Neutrophil (primary cell): Measurements from ENCODE around the gene CYP3A5.

Experiments used
- H3K27ac ChIP-seq: fragments of 200-600 bp; sonication (generic); 2 replicates; pipeline ENCODE4 v1.5.1; 2016; ENCODE audit warnings: mild to moderate bottlenecking, moderate library complexity
- H3K27me3 ChIP-seq: fragments of 200-600 bp; sonication (generic); 2 replicates; pipeline ENCODE4 v1.6.0; 2016; ENCODE audit warnings: mild to moderate bottlenecking
- H3K36me3 ChIP-seq: fragments of 200-600 bp; sonication (generic); 2 replicates; pipeline ENCODE4 v1.5.1; 2017
- H3K4me1 ChIP-seq, 2 experiments: fragments of 200-600 bp in 1 of 2; sonication (generic) in 1 of 2; 1 replicate in 1 of 2; 2 replicates in 1 of 2; pipeline versions ENCODE4 v1.5.1 to v1.6.1; 2013 to 2016; ENCODE audit warnings: low read depth in 1 of 2, low read length in 1 of 2, mild to moderate bottlenecking in 1 of 2, moderate library complexity in 1 of 2; ENCODE audit not compliant: control insufficient read depth in 1 of 2, insufficient read depth in 1 of 2
- H3K4me3 ChIP-seq, 2 experiments: fragments of 200-600 bp in 1 of 2; sonication (generic) in 1 of 2; 1 replicate in 1 of 2; 2 replicates in 1 of 2; pipeline ENCODE4 v1.5.1; 2013 to 2016; ENCODE audit warnings: low read depth in 1 of 2, low read length in 1 of 2, mild to moderate bottlenecking in 1 of 2, moderate library complexity in 1 of 2
- H3K9me3 ChIP-seq: fragments of 200-600 bp; sonication (generic); 2 replicates; pipeline ENCODE4 v1.5.1; 2016
- TF ChIP-seq, protein P1 (sequence below): fragments of 200-600 bp; sonication (generic); IDR thresholded peaks from 2 replicates; pipeline ENCODE4 v1.5.1; 2016; ENCODE audit warnings: antibody characterized with exemption

Gene CYP3A5

DNA sequence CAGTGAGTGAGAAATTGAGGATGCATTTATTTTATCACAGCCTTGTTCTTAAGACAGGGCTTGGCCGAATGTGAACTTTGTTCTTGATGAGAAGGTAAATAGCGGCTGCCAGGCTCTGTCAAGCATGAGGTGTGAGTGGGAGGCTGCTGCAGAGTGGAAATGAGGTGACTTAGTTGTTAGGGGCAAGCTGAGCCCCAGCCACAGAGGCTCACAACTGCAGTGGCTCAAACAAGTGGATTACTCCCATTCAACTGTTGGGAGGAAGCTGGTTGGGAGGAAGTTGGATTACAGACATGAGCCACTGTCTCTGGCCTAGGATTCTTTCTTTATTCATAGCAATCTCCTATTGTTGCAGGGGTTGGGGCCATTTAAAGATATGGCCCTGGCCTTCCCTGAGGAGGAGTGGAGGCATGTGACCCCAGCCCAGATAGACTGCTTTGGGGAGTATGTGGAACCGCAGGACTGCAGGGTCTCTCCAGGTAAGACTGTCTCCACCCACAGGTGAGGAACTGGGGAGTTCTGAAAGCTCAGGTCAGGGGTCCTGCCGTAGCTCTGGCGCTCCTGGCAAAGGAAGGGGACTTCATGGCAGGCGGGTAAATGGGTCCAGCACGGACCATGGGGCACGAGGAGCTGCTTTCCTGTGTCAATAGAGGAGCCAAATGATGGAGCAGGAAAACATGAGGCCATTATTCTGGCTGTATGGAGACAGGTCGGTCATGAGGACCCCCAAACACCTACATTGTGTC lies 55.9 kb downstream of the CYP3A5 start:
- no peaks in the 10 kb centered on the region for H3K27me3 ChIP-seq

DNA sequence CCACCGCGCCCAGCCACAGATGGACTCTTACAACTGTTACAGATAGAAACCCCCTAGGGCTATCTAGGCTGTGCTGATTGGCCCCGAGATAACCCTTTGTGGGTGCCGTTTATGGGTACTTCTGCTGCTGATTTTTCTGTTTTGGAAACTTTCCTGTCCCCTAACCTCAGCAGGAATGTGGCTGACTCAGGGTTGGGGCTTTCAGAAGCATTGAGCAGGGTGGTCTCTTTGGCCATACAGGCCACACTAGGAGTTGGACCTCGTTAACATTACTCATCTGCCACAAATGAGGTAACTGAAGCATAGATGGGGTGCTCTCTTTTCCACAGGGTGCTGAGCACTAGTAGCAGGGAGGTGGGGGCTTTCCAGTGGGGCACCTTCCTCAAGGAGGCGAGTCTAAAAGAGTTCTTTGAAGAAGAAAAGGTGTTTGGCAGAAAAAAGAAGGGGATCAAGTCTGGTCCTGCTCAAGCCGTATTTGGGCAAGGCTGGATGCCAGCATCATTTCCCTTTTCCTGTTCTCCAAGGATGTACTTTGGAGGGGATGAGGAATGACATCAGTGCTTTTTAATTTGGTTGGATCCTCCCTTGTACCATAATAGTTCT lies 56.6 kb downstream of the CYP3A5 start:
- Histone ChIP-seq H3K36me3 (peaks cover 96% of the 10 kb centered on the region), H3K4me1 (peaks cover 0 to 9% of the 10 kb centered on the region in 2 experiments), H3K27me3 (no peaks in the 10 kb centered on the region), H3K9me3 (no peaks in the 10 kb centered on the region), H3K27ac (no peak overlapping the region), H3K4me3 (no peak overlapping the region)
- TF ChIP-seq, protein P1, sequence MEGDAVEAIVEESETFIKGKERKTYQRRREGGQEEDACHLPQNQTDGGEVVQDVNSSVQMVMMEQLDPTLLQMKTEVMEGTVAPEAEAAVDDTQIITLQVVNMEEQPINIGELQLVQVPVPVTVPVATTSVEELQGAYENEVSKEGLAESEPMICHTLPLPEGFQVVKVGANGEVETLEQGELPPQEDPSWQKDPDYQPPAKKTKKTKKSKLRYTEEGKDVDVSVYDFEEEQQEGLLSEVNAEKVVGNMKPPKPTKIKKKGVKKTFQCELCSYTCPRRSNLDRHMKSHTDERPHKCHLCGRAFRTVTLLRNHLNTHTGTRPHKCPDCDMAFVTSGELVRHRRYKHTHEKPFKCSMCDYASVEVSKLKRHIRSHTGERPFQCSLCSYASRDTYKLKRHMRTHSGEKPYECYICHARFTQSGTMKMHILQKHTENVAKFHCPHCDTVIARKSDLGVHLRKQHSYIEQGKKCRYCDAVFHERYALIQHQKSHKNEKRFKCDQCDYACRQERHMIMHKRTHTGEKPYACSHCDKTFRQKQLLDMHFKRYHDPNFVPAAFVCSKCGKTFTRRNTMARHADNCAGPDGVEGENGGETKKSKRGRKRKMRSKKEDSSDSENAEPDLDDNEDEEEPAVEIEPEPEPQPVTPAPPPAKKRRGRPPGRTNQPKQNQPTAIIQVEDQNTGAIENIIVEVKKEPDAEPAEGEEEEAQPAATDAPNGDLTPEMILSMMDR = no peak

More for the DNA sequence above, 55.9 kb downstream of the CYP3A5 start:
- Histone ChIP-seq H3K27ac (no peak overlapping the region), H3K4me1 (peaks cover 0 to 9% of the 10 kb centered on the region in 2 experiments), H3K9me3 (no peaks in the 10 kb centered on the region), H3K36me3 (peaks cover 99% of the 10 kb centered on the region), H3K4me3 (no peak overlapping the region)
- TF ChIP-seq, protein P1 = no peak

DNA sequence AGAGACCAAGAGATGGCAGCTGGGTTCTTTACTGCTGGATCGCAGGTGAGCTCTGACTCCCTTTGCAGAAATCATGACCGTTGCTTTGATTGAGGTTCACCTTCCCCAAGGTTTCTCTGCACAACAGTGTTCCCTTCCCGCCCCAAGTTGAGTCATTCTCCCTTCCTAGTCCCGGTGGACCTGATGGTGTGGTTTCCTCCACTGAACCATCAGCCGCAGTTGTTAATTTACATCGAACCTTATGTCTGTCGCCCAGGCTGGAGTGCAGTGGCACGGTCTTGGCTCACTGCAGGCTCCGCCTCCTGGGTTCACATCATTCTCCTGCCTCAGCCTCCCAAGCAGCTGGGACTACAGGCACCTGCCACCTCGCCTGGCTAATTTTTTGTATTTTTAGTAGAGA lies 57.2 kb downstream of the CYP3A5 start:
- H3K36me3 ChIP-seq = peaks cover 92% of the 10 kb centered on the region
- no peaks in the 10 kb centered on the region for H3K27me3 ChIP-seq
- H3K4me3 ChIP-seq = no peak overlapping the region
- H3K4me1 ChIP-seq = peaks cover 4 to 11% of the 10 kb centered on the region in 2 experiments
- H3K27ac ChIP-seq = no peak overlapping the region
- TF ChIP-seq, protein P1 = no peak
- no peaks in the 10 kb centered on the region for H3K9me3 ChIP-seq

DNA sequence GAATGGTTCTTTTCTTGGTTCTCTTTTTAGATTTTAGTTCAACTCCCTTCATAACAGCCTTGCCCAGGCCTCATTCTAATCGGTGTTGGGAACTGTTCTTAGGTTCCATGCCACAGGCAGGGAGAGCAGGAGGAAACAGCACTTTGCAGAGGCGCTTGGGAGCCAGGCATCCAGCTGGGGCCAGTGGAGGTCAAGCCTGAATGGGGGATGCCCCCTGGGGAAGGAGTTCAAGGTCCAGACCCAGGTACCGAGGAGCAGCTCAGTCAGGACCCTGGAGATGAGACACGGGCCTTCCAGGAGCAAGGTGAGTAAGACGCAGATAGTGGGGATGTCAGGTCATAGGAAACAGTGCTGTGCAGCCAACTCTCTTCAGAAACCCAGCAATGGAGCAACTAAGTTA lies 58.5 kb downstream of the CYP3A5 start:
- peaks cover 9 to 18% of the 10 kb centered on the region in 2 experiments for H3K4me1 ChIP-seq
- H3K36me3 ChIP-seq = peaks cover 78% of the 10 kb centered on the region
- TF ChIP-seq, protein P1 = no peak
- H3K27ac ChIP-seq = no peak overlapping the region
- no peaks in the 10 kb centered on the region for H3K9me3 ChIP-seq
- H3K27me3 ChIP-seq = no peaks in the 10 kb centered on the region
- no peak overlapping the region for H3K4me3 ChIP-seq

DNA sequence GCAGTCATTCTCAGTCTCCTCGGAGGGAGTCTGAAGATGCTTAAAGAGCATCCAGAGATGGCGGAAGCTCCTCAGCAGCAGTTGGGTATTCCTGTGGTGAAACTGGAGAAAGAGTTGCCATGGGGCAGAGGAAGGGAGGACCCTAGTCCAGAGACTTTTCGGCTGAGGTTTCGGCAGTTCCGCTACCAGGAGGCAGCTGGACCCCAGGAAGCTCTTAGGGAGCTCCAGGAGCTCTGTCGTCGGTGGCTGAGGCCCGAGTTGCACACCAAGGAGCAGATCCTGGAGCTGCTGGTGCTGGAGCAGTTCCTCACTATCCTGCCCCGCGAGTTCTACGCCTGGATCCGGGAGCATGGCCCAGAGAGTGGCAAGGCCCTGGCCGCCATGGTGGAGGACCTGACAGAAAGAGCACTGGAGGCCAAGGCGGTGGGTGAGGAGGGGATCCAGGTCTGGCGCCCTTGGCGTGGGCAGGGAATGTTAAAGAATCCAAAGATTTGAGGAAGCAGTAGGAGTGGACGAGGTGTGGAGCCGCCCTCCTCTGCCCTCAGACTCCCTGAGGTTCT lies 60.1 kb downstream of the CYP3A5 start:
- Histone ChIP-seq H3K4me1 (peaks cover 14 to 21% of the 10 kb centered on the region in 2 experiments), H3K27ac (no peak overlapping the region), H3K4me3 (no peak overlapping the region), H3K9me3 (no peaks in the 10 kb centered on the region), H3K36me3 (peaks cover 62% of the 10 kb centered on the region), H3K27me3 (peaks cover 10% of the 10 kb centered on the region)
- TF ChIP-seq, protein P1 = no peak
